Endodermal cell (in vitro differentiated cells): ENCODE measurements around the gene TUBGCP2. TPM values are rescaled to one million over a fixed set of nuclear protein-coding genes. Genes with fewer than 3 reads are reported as not detected.
"Not testable (repeated sequence)": the region's sequence is repeated elsewhere in the genome, so short reads cannot be mapped to it uniquely, and the experiment has no call there.

Experiments
- DNase-seq: peaks from one replicate; pipeline ENCODE4 v3.0.0-alpha.2; 2017
- H3K27ac ChIP-seq: 2 replicates; pipeline ENCODE4 v1.5.1; 2013; ENCODE audit warnings: mild to moderate bottlenecking, low read depth, low read length, moderate library complexity
- H3K27me3 ChIP-seq: 2 replicates; pipeline ENCODE4 v1.6.1; 2013; ENCODE audit warnings: mild to moderate bottlenecking, low read length, moderate library complexity; ENCODE audit not compliant: insufficient read depth, control insufficient read depth, poor library complexity, severe bottlenecking
- H3K36me3 ChIP-seq: 2 replicates; pipeline ENCODE4 v1.7.0; 2013; ENCODE audit warnings: mild to moderate bottlenecking, low read length, moderate library complexity; ENCODE audit not compliant: control insufficient read depth, insufficient read depth
- H3K4me1 ChIP-seq: one replicate; pipeline ENCODE4 v1.7.0; 2013; ENCODE audit warnings: low read length; ENCODE audit not compliant: control insufficient read depth, insufficient read depth
- H3K4me3 ChIP-seq: 2 replicates; pipeline ENCODE4 v1.5.1; 2013; ENCODE audit warnings: mild to moderate bottlenecking, low read length, moderate library complexity
- H3K9ac ChIP-seq: 2 replicates; pipeline ENCODE4 v1.6.1; 2013; ENCODE audit warnings: mild to moderate bottlenecking, low read length, moderate library complexity; ENCODE audit not compliant: poor library complexity, severe bottlenecking; ENCODE audit errors: extremely low read depth
- H3K9me3 ChIP-seq: 2 replicates; pipeline ENCODE4 v1.6.1; 2013; ENCODE audit warnings: mild to moderate bottlenecking, low read length, moderate library complexity; ENCODE audit not compliant: control insufficient read depth
- H3K27ac Mint-ChIP-seq: 2 replicates; pipeline ENCODE4 v1.8.0; 2020; ENCODE audit warnings: mixed read lengths
- H3K27me3 Mint-ChIP-seq: 2 replicates; pipeline ENCODE4 v1.8.0; 2021; ENCODE audit warnings: mild to moderate bottlenecking, mixed read lengths; ENCODE audit not compliant: insufficient read depth
- H3K36me3 Mint-ChIP-seq: 2 replicates; pipeline ENCODE4 v1.8.0; 2020; ENCODE audit warnings: low read depth, mixed read lengths
- H3K4me1 Mint-ChIP-seq: 2 replicates; pipeline ENCODE4 v1.8.0; 2020; ENCODE audit warnings: mixed read lengths
- H3K4me3 Mint-ChIP-seq: 2 replicates; pipeline ENCODE4 v1.8.0; 2020; ENCODE audit warnings: mild to moderate bottlenecking, moderate library complexity, mixed read lengths
- H3K9me3 Mint-ChIP-seq: 2 replicates; pipeline ENCODE4 v1.8.0; 2020; ENCODE audit warnings: mild to moderate bottlenecking, mixed read lengths
- WGBS, 2 experiments: methylation state at CpG; one replicate each; pipeline versions ENCODE4 v1.1.5 to v1.1.7; 2013; ENCODE audit warnings: missing lambda C conversion rate in 2 of 2, mixed read lengths in 1 of 2; ENCODE audit not compliant: insufficient coverage in 1 of 2, insufficient read length in 1 of 2; 5-methylcytosine and 5-hydroxymethylcytosine counted together
- total RNA-seq, 2 donors: library from RNA; stranded (reverse); fragmentation: NEBNext Ultra II Directional in 1 of 2; extraction: Animal tissue kit (Norgen Biotek cat#: 25700) in 1 of 2; gene quantifications; 2 replicates in 1 of 2; 3 replicates in 1 of 2; pipeline ENCODE4 v1.2.1, GENCODE V29; 2021
- TF ChIP-seq, protein P1 (sequence below): fragments of 200-600 bp; sonication (generic); conservative IDR thresholded peaks from 2 replicates; pipeline ENCODE4 v1.5.0; 2021; ENCODE audit warnings: antibody characterized with exemption, mild to moderate bottlenecking

TUBGCP2 gene
- total RNA-seq, 2 donors from 2014 or later, result 52.8 to 63.0 TPM

GRCh38 chr10:133235932-133236331 is 72.7 kb downstream of the TUBGCP2 start:
- H3K4me1 ChIP-seq, result no peaks in the 10 kb centered on the region
- no peaks in the 10 kb centered on the region for H3K9me3 ChIP-seq
- 8 to 11% methylated on average over 10 to 18 of the region's 18 CpGs for WGBS, 2 experiments
- H3K4me3 ChIP-seq, result no peak overlapping the region
- H3K4me1 Mint-ChIP-seq, result peaks cover 14% of the 10 kb centered on the region
- peaks cover 74% of the 10 kb centered on the region for H3K27me3 ChIP-seq
- H3K9me3 Mint-ChIP-seq, result peaks cover 2% of the 10 kb centered on the region
- H3K36me3 Mint-ChIP-seq, result peaks cover 7% of the 10 kb centered on the region
- peak; percentile 69 for DNase-seq
- H3K9ac ChIP-seq, result no peak overlapping the region
- TF ChIP-seq, protein P1, sequence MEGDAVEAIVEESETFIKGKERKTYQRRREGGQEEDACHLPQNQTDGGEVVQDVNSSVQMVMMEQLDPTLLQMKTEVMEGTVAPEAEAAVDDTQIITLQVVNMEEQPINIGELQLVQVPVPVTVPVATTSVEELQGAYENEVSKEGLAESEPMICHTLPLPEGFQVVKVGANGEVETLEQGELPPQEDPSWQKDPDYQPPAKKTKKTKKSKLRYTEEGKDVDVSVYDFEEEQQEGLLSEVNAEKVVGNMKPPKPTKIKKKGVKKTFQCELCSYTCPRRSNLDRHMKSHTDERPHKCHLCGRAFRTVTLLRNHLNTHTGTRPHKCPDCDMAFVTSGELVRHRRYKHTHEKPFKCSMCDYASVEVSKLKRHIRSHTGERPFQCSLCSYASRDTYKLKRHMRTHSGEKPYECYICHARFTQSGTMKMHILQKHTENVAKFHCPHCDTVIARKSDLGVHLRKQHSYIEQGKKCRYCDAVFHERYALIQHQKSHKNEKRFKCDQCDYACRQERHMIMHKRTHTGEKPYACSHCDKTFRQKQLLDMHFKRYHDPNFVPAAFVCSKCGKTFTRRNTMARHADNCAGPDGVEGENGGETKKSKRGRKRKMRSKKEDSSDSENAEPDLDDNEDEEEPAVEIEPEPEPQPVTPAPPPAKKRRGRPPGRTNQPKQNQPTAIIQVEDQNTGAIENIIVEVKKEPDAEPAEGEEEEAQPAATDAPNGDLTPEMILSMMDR, result no peak
- peaks cover 61% of the 10 kb centered on the region for H3K27me3 Mint-ChIP-seq
- H3K36me3 ChIP-seq, result no peaks in the 10 kb centered on the region
- no peak overlapping the region for H3K27ac Mint-ChIP-seq
- H3K4me3 Mint-ChIP-seq, result peak overlapping the region; percentile 75
- no peak overlapping the region for H3K27ac ChIP-seq

GRCh38 chr10:133235265-133235855 is 73.3 kb downstream of the TUBGCP2 start:
- H3K4me3 ChIP-seq, result no peak overlapping the region
- Mint-ChIP-seq H3K4me1 (peaks cover 14% of the 10 kb centered on the region), H3K4me3 (peak overlapping the region; percentile 75), H3K27me3 (peaks cover 63% of the 10 kb centered on the region), H3K36me3 (peaks cover 3% of the 10 kb centered on the region), H3K9me3 (peaks cover 2% of the 10 kb centered on the region), H3K27ac (no peak overlapping the region)
- 19% methylated on average over 48 of the region's 48 CpGs; no CpG with 5 or more reads in 1 of the 2 experiments for WGBS, 2 experiments
- no peaks in the 10 kb centered on the region for H3K36me3 ChIP-seq
- TF ChIP-seq, protein P1, result no peak
- H3K27ac ChIP-seq, result no peak overlapping the region
- no peaks in the 10 kb centered on the region for H3K4me1 ChIP-seq
- H3K9me3 ChIP-seq, result no peaks in the 10 kb centered on the region
- no peak overlapping the region for H3K9ac ChIP-seq
- H3K27me3 ChIP-seq, result peaks cover 80% of the 10 kb centered on the region
- peak; percentile 71 for DNase-seq

GRCh38 chr10:133234796-133235195 is 73.9 kb downstream of the TUBGCP2 start:
- not testable (repeated sequence) for H3K36me3 ChIP-seq, H3K27ac Mint-ChIP-seq, H3K9me3 ChIP-seq, H3K27ac ChIP-seq, H3K4me3 Mint-ChIP-seq, H3K4me1 ChIP-seq, H3K4me3 ChIP-seq, H3K9me3 Mint-ChIP-seq, DNase-seq, H3K36me3 Mint-ChIP-seq, H3K9ac ChIP-seq
- Mint-ChIP-seq H3K4me1 (peaks cover 14% of the 10 kb centered on the region), H3K27me3 (peaks cover 66% of the 10 kb centered on the region)
- 87 to 100% methylated on average over 1 to 5 of the region's 10 CpGs for WGBS, 2 experiments
- peaks cover 83% of the 10 kb centered on the region for H3K27me3 ChIP-seq
